ENCODE data around the gene RPUSD2.

GRCh38 chr15:40600956-40601355, 31.9 kb downstream of the RPUSD2 start:
- TF ChIP-seq USF2 (IDR thresholded peaks at IDR 0.05; ENCODE audit: borderline replicate concordance, low read depth, low read length) (no peak), POLR2AphosphoS5 (IDR thresholded peaks at IDR 0.05; ENCODE audit: low read depth, low read length) (no peak), TAF1 (IDR thresholded peaks at IDR 0.05; ENCODE audit: borderline replicate concordance, low read depth, low read length) (no peak), CTCF (IDR thresholded peaks at IDR 0.05) (no peak), MXI1 (IDR thresholded peaks at IDR 0.05; ENCODE audit: low read depth, low read length) (no peak), REST (IDR thresholded peaks at IDR 0.05; ENCODE audit: low read depth, low read length) (no peak), IRF3 (IDR thresholded peaks at IDR 0.05; ENCODE audit: low read depth, low read length) (no peak), EP300 (IDR thresholded peaks at IDR 0.05; ENCODE audit: borderline replicate concordance in 1 of 2, low read depth in 1 of 2, low read length in 1 of 2) (no peak), USF1 (IDR thresholded peaks at IDR 0.05; ENCODE audit: borderline replicate concordance, low read depth) (no peak)

All from SK-N-SH (cell line).